NOMO-1 treated with dmso at 0.1 percent for 144 hours (cell line): ENCODE data around the gene INHA.

ENCODE experiments used
- DNase-seq: peaks from one replicate; lab custom pipeline; 2025; ENCODE audit not compliant: unreplicated experiment; lab: John Stamatoyannopoulos, UW

INHA gene

GRCh38 chr2:219608399-219608964, 36.4 kb downstream of the INHA start:
- no peak for DNase-seq

GRCh38 chr2:219609149-219609750, 37.1 kb downstream of the INHA start:
- DNase-seq, result no peak

- no peak for DNase-seq
These were observed 39.2 kb downstream of the INHA start for GRCh38 chr2:219611306-219611705.

GRCh38 chr2:219611866-219612576, 39.9 kb downstream of the INHA start:
- DNase-seq, result no peak

GRCh38 chr2:219612577-219613286, 40.6 kb downstream of the INHA start:
- no peak for DNase-seq

- DNase-seq, result no peak
These were observed 41.5 kb downstream of the INHA start for GRCh38 chr2:219613461-219614070.

- DNase-seq, result no peak
These were observed 42.2 kb downstream of the INHA start for GRCh38 chr2:219614076-219614860.

GRCh38 chr2:219615036-219615435, 42.9 kb downstream of the INHA start:
- no peak for DNase-seq

- no peak for DNase-seq
These were observed 43.8 kb downstream of the INHA start for GRCh38 chr2:219615894-219616293.

- no peak for DNase-seq
These were observed 44.4 kb downstream of the INHA start for GRCh38 chr2:219616550-219616949.

- DNase-seq, result no peak
These were observed 46.6 kb downstream of the INHA start for GRCh38 chr2:219618733-219619122.

- DNase-seq, result no peak
These were observed 47.1 kb downstream of the INHA start for GRCh38 chr2:219619235-219619634.

GRCh38 chr2:219620546-219620945, 48.4 kb downstream of the INHA start:
- no peak for DNase-seq

GRCh38 chr2:219621935-219622334, 49.8 kb downstream of the INHA start:
- no peak for DNase-seq

GRCh38 chr2:219622472-219622871, 50.4 kb downstream of the INHA start:
- no peak for DNase-seq

GRCh38 chr2:219624565-219624964, 52.5 kb downstream of the INHA start:
- DNase-seq, result no peak

GRCh38 chr2:219625179-219625578, 53.1 kb downstream of the INHA start:
- DNase-seq, result no peak
